HG02840 (cell line): ENCODE measurements around the gene HLA-DQB1.
A peak's percentile ranks its signal among the peaks of the same experiment; 100 is the strongest.
"Not testable (repeated sequence)": the region's sequence is repeated elsewhere in the genome, so short reads cannot be mapped to it uniquely, and the experiment has no call there.

Experiments
- ATAC-seq: cut with Tn5 transposase; IDR thresholded peaks from one replicate; pipeline ENCODE4 v1.9.1; 2021; ENCODE audit warnings: mild to moderate bottlenecking, moderate library complexity, moderate number of reproducible peaks; ENCODE audit not compliant: unreplicated experiment, low FRiP score

HLA-DQB1 gene

GRCh38 chr6:32666420-32667300, at the start of gene HLA-DQB1:
HLA-DQB1 (minus strand) TSS chr6:32666657; CDS start chr6:32666607, 50 bp downstream.
- ATAC-seq, result no peak

- no peak for ATAC-seq
These were observed 46.8 kb upstream of the HLA-DQB1 start for GRCh38 chr6:32713241-32713640.

- no peak for ATAC-seq
These were observed 43.2 kb upstream of the HLA-DQB1 start for GRCh38 chr6:32709625-32710024.

DNA sequence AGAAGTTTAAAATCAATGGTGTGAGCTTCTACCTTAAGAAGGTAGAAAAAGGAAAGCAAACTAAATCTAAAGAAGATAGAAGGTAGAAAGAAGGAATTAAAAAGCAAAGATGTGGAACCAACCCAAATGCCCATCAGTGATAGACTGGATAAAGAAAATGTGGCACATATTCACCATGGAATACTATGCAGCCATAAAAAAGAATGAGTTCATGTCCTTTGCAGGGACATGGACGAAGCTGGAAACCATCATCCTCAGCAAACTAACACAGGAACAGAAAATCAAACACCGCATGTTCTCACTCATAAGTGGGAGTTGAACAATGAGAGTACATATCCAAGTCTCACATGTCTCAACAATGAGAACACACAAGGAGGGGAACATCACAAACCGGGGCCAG, 38.7 kb upstream of the HLA-DQB1 start:
- ATAC-seq, result not testable (repeated sequence)

- no peak for ATAC-seq
These were observed 36.9 kb upstream of the HLA-DQB1 start for GRCh38 chr6:32703347-32703746.

DNA sequence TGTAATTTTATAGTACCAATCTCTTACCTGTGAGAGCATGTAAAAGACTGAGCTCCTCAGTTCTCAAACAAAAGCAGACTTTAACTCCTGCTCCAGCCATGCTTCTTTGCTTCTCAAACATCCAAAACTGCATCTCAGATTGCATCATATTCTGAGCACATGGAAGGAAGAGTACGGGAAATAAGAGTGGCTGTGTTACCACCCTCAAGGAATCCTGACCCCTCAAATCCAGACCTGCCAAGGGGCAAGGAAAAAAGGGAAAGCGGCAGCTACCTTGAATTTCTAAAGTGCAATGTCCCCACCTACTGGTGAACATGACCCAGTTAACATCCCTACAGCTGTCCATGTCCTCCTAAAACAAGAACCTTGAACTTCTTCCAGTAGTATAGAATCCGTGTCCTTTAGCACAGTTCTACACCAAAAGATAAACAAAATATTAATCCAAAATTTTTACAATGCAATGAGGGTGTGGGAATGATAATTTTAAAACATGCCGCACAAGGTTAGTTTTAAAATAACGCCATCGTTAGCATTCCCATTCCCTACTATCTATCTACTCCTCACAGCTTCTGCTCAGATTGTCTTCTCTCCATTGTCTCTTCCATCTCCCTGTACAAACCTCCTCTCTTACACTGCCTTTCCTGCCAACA, 34.1 kb upstream of the HLA-DQB1 start:
- ATAC-seq, result no peak

DNA sequence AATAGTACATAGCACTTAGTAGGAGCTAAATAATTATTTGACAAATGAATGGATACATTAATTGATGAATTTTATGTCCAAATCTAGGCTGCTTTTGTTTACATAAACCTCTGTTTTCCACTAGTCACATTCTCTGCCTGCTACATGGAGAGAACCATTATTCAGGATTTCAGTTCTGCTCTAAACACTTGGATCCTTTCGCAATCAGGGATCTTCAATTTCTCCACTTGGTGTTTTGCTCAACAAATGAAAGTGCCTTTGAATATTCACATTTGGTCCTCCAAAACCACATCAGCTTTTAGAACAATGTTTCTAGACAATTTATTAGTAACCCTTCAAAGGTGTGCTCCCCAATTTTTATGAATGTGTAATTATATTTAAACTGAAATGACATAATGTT, 30.6 kb upstream of the HLA-DQB1 start:
- no peak for ATAC-seq

DNA sequence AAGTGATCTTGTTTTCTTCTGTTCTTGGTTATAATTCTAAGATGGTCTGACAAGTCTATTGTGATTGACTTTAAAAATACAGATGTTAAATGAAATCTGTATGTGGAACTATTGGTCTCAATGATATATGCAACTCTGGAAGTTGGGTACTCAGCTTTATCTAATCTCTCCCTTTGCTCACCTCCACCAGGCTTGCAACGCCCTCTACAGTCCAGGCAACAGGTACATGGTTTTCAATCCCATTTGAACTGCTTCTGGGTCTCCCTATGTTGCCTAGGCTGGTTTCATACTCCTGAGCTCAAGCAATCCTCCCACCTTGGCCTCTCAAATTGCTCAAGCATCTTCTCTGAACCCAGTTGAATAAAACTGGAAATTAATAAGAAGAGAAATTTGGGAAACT, 25.6 kb upstream of the HLA-DQB1 start:
- ATAC-seq, result no peak

DNA sequence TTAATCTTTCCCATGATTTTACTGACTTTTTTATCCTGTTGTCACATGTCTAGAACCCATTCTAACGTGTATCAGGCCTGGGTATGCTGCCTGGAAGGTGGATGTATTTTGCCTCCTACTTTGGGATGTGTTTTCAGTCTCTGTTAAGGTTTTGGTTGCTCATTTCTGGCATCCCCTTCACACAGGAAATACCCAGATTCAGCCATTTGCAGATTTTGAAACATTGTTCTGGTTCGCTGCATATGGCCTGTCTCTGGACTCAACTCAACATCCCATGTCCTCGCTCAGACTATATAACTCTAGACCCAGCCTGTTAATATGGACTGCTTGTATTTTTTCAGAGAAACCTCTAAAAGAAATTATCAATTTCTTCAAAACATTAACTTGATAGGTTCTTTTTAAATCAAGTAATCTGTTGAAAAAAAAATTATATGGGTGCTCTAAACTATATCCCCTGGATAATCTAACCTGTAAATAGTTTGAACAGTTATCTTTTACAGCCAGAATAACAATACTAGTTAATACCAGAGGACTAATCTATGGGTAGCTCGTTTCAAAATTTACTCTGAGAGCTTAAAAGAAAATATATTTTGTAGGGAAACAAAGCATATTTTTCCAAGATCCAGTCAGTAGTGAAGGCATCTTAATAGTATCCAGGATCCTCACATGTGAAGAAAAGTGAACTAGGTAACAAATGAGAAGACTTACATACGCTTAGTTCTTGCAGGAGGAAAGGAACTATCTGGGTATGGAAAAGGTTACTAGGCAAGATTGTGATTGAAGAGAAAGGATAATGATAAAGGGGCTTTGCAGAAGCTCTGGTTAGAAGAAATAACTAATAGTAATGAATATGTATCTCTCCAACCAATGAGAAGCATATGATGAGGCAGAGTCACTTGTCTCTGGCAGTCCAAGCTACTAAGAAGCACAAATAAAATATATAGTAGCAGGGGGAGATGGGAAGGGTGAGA, 23.4 kb upstream of the HLA-DQB1 start:
- no peak for ATAC-seq

DNA sequence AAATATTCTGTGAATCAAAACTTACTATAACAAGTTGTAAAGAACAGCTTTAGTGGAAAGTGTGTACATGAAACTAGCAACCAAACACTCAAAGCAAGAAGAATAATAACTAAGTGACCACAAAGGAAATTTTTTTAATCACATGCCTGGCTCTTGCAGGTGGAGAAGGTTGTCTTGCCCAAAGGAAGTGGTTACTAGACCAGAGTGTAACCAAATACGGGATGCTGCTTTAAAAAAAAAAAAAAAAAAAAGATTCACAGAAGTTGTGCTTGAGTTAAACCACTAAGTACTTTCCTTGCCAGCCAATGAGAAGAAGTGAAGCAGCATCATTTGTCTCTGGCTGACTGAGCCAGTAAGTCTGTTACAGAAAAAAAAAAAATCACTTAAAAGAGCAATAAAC, 19.1 kb upstream of the HLA-DQB1 start:
- ATAC-seq, result peak; percentile 73

DNA sequence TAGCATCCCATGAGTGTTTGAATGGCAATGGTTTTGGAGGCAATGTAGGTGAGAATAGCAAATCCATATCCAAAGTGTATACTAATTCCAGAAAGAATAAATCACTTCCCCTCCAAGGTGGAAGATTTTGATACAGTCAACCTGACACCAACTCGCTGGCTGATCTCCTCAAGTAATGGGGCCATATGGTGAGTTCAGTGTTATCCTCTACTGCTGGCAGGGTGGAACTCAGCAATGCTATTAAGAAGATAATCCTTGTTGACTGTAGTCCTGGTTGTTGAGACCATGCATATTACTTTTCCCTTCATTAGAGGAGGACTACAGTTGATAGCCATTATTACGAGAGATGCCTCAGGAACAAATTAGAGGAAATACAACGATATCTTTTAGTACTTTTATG, 17.8 kb upstream of the HLA-DQB1 start:
- no peak for ATAC-seq

DNA sequence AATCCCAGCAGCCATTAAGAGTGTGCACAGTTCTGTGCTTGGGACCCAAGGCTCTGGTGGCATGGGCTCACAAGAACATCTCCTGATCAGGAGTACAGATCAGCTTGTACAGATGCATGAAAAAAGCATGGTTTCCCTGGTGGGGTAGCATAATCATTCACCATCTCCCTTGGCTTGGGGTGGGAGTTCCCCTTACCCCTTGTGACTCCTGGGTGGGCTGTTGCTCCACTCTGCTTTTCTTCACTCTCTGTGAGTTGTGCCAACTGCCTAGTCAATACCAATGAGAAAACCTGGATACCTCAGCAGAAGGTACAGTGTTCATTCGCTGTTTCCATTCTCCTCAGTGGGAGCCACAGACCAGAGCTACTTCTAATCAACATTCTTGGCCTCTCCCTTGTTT, 13.6 kb upstream of the HLA-DQB1 start:
- no peak for ATAC-seq

DNA sequence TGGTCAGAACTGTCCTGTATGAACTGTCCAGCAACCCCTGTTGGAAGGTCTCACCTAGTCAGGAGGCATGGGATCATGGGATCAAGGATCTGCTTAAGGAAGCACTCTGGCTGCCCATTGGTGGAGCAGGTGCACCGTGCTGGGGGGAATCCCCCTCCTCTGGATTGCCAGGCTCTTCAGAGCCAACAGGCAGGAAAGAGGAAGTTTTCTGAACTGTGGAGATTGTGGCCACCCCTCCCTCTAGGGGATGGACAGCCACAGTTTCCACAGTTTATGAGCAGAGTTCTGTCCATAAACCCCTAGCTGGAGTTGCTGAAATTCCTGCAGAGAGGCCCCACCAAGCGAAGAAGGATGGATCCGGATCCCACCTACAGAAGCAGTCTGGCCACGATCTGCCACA, 13.0 kb upstream of the HLA-DQB1 start:
- ATAC-seq, result no peak

DNA sequence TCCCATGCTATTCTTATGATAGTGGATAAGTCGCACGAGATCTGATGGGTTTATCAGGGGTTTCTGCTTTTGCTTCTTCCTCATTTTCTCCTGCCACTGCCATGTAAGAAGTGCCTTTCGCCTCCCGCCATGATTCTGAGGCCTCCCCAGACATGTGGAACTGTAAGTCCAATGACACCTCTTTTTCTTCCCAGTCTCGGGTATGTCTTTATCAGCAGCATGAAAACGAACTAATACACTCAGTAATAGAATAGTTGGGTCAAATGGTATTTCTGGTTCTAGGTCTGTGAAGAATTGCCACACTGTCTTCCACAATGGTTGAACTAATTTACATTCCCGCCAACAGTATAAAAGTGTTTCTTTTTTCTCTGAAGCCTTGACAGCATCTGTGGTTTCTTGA, 7.7 kb upstream of the HLA-DQB1 start:
- ATAC-seq, result not testable (repeated sequence)

GRCh38 chr6:32671908-32672307, 5.5 kb upstream of the HLA-DQB1 start:
- not testable (repeated sequence) for ATAC-seq

- no peak for ATAC-seq
These were observed 3.4 kb upstream of the HLA-DQB1 start for GRCh38 chr6:32669893-32670292.

DNA sequence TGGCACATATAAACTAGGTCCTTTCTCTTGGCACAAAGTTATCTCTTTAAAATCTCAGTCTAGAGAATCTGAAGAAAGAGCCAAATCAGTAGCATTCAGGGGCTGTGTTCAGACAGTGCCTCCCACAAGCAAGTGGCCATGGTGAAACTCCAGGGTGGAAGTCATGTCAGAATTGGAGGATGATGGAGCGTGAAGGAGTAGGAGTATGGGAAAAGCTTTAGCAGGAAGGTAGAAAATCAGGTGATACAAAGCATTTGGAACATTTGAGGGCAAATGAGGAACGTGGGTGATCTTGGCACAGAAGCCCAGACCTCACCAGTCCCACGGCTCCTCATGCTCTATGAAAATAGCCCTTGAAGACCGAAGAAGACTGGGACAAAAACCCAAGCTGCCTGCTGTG, 2.8 kb upstream of the HLA-DQB1 start:
- ATAC-seq, result no peak

DNA sequence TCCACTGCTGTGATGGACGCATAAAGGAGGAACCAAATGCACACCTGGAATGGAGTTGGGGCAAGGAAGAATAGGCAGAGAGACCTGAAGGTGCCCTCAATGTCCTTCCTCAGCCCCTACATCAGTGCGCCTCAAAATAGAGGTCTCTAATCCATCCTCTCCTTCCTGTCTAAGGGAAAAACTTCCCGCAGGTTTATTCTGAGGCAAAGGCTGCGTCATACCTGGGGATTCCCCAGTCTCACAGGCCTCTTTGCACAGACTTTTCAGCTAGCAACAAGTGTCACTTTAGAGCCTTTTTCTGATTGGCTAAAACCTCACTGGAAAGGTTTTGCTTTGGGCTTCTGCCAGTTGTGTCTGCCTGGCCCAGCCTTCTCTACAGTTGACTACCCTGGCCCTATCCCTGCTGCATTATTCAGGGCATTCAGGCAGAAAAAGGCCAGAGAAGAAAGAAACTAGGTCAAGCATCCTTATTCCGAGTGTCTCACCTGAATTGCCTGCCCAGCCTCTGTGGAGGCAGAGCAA, 1.8 kb upstream of the HLA-DQB1 start:
- ATAC-seq, result peak; percentile 79

- ATAC-seq, result no peak
These were observed 796 bp downstream of the HLA-DQB1 start for GRCh38 chr6:32665661-32666060.

DNA sequence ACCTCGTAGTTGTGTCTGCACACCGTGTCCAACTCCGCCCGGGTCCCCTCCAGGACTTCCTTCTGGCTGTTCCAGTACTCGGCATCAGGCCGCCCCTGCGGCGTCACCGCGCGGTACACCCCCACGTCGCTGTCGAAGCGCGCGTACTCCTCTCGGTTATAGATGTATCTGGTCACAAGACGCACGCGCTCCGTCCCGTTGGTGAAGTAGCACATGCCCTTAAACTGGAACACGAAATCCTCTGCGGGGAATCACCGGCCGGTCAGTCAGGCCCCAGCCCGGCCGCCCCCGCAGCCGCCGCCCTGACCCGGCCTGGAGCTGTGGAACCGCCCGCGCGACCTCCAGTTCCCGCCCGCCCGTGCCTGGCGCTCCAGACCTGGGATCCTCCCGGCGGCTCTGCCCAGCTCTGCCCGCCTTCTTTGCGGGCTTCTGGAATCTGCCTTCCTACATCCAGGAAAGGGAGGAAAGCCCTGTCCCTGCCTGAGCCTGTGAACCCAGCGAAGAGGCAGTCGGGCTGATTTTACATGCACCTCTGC, 1.6 kb downstream of the HLA-DQB1 start:
- no peak for ATAC-seq
